Measurements from ENCODE around the gene GNPDA1. TPM values are rescaled to one million over a fixed set of nuclear protein-coding genes. Genes with fewer than 3 reads are reported as not detected.

GNPDA1 gene
- total and polyA plus RNA-seq, 9 of the 15 experiments (the other 6 are each of a cell fraction or from before 2014, with no cell fraction given), result 14.1 to 145 (median 52.2) TPM

GRCh38 chr5:142012792-142013388 lies at the start of gene GNPDA1 (continued):
- TF ChIP-seq, protein P1, sequence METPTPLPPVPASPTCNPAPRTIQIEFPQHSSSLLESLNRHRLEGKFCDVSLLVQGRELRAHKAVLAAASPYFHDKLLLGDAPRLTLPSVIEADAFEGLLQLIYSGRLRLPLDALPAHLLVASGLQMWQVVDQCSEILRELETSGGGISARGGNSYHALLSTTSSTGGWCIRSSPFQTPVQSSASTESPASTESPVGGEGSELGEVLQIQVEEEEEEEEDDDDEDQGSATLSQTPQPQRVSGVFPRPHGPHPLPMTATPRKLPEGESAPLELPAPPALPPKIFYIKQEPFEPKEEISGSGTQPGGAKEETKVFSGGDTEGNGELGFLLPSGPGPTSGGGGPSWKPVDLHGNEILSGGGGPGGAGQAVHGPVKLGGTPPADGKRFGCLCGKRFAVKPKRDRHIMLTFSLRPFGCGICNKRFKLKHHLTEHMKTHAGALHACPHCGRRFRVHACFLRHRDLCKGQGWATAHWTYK (CRISPR knock-in tag; IDR thresholded peaks at IDR 0.05), result peak; percentile 53; the same call in 1 of the 2 replicates
- TF ChIP-seq FOSL1 (tag; conservative IDR thresholded peaks at IDR 0.05) (peak; percentile 96), ZZZ3 (IDR thresholded peaks at IDR 0.05) (no peak), MTF1 (CRISPR knock-in tag; IDR thresholded peaks at IDR 0.05; ENCODE audit: borderline replicate concordance) (no peak), ZNF644 (tag; IDR thresholded peaks at IDR 0.05; ENCODE audit: low read depth) (no peak), ZNF76 (CRISPR knock-in tag; IDR thresholded peaks at IDR 0.05; ENCODE audit: borderline replicate concordance) (no peak), SIN3B (IDR thresholded peaks at IDR 0.05; ENCODE audit: low read depth) (peak; percentile 59), ETS2 (tag; IDR thresholded peaks at IDR 0.05; ENCODE audit: borderline replicate concordance, poor library complexity, severe bottlenecking) (no peak), HCFC1 (IDR thresholded peaks at IDR 0.05; ENCODE audit: low read depth, low read length) (peak; percentile 49), RUNX1 (IDR thresholded peaks at IDR 0.05; ENCODE audit: low read depth) (no peak), RFX5 (IDR thresholded peaks at IDR 0.05; ENCODE audit: low read depth, low read length) (no peak), NFE2L1 (tag; IDR thresholded peaks at IDR 0.05; ENCODE audit: borderline replicate concordance, low read depth) (no peak), ZFX (CRISPR knock-in tag; IDR thresholded peaks at IDR 0.05) (peak; percentile 76), ZNF12 (CRISPR knock-in tag; IDR thresholded peaks at IDR 0.05) (no peak), POU5F1 (IDR thresholded peaks at IDR 0.05; ENCODE audit: borderline replicate concordance, low read depth, low read length, partially characterized antibody) (no peak), SOX6 (IDR thresholded peaks at IDR 0.05) (0 out of 2 replicates have a peak, but pooled peaks have one; percentile 28), ETV6 (IDR thresholded peaks at IDR 0.05; ENCODE audit: borderline replicate concordance in 1 of 2, low read depth in 2 of 2, low read length in 1 of 2) (no peak), ETV6 (CRISPR knock-in tag; IDR thresholded peaks at IDR 0.05; ENCODE audit: borderline replicate concordance) (no peak)
- TF ChIP-seq, protein P2, sequence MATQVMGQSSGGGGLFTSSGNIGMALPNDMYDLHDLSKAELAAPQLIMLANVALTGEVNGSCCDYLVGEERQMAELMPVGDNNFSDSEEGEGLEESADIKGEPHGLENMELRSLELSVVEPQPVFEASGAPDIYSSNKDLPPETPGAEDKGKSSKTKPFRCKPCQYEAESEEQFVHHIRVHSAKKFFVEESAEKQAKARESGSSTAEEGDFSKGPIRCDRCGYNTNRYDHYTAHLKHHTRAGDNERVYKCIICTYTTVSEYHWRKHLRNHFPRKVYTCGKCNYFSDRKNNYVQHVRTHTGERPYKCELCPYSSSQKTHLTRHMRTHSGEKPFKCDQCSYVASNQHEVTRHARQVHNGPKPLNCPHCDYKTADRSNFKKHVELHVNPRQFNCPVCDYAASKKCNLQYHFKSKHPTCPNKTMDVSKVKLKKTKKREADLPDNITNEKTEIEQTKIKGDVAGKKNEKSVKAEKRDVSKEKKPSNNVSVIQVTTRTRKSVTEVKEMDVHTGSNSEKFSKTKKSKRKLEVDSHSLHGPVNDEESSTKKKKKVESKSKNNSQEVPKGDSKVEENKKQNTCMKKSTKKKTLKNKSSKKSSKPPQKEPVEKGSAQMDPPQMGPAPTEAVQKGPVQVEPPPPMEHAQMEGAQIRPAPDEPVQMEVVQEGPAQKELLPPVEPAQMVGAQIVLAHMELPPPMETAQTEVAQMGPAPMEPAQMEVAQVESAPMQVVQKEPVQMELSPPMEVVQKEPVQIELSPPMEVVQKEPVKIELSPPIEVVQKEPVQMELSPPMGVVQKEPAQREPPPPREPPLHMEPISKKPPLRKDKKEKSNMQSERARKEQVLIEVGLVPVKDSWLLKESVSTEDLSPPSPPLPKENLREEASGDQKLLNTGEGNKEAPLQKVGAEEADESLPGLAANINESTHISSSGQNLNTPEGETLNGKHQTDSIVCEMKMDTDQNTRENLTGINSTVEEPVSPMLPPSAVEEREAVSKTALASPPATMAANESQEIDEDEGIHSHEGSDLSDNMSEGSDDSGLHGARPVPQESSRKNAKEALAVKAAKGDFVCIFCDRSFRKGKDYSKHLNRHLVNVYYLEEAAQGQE (IDR thresholded peaks at IDR 0.05; ENCODE audit: borderline replicate concordance), result peak; percentile 79
- TF ChIP-seq, protein P2 (CRISPR knock-in tag; IDR thresholded peaks at IDR 0.05; ENCODE audit: low read depth), result no peak
